HG03175 (cell line): ENCODE data around the gene LPAR6.

ENCODE experiments used
- ATAC-seq: cut with Tn5 transposase; IDR thresholded peaks from one replicate; pipeline ENCODE4 v1.9.1; 2021; ENCODE audit warnings: mild to moderate bottlenecking, moderate library complexity; ENCODE audit not compliant: unreplicated experiment

LPAR6 gene

GRCh38 chr13:48380581-48380980, 32.3 kb downstream of the LPAR6 start:
- no peak for ATAC-seq

GRCh38 chr13:48377857-48378256, 35.1 kb downstream of the LPAR6 start:
- ATAC-seq = no peak

- no peak for ATAC-seq
Measured at GRCh38 chr13:48370815-48371214, 42.1 kb downstream of the LPAR6 start.

- no peak for ATAC-seq
Measured at GRCh38 chr13:48369988-48370387, 42.9 kb downstream of the LPAR6 start.
